HepG2 (cell line): Measurements from ENCODE around the gene ATP5F1C. TPM values are rescaled to one million over a fixed set of nuclear protein-coding genes. Genes with fewer than 3 reads are reported as not detected.

Experiments used
- ADNP ChIP-seq: sonication (generic); formaldehyde crosslinking; IDR thresholded peaks from 2 replicates; pipeline ENCODE4 v1.4.0; 2020; ENCODE audit warnings: missing genetic modification reagents
- CEBPZ ChIP-seq: IDR thresholded peaks from 2 replicates; pipeline ENCODE4 v1.6.1; 2012; ENCODE audit warnings: low read length, improper control_type of control experiment
- FOXA3 ChIP-seq: IDR thresholded peaks from 2 replicates; pipeline ENCODE4 v1.6.1; 2016; ENCODE audit warnings: missing genetic modification reagents, missing compliant biosample characterization
- GTF3A ChIP-seq: sonication (generic); formaldehyde crosslinking; conservative IDR thresholded peaks from 2 replicates; pipeline ENCODE4 v1.4.0; 2020; ENCODE audit warnings: mild to moderate bottlenecking, missing genetic modification reagents
- MAFG ChIP-seq: sonication (generic); formaldehyde crosslinking; IDR thresholded peaks from 2 replicates; pipeline ENCODE4 v1.5.1; 2020; ENCODE audit warnings: mild to moderate bottlenecking, missing genetic modification reagents
- TBX3 ChIP-seq: fragments of 450-650 bp; IDR thresholded peaks from 2 replicates; pipeline ENCODE4 v1.6.1; 2017; ENCODE audit warnings: antibody characterized with exemption, mild to moderate bottlenecking, inconsistent platforms, borderline replicate concordance
- ZBTB3 ChIP-seq: sonication (generic); formaldehyde crosslinking; IDR thresholded peaks from 2 replicates; pipeline ENCODE4 v1.4.0; 2020; ENCODE audit warnings: low read depth, mild to moderate bottlenecking, moderate library complexity, missing genetic modification reagents, borderline replicate concordance
- ZNF207 ChIP-seq: fragments of 450-650 bp; IDR thresholded peaks from 2 replicates; pipeline ENCODE4 v1.6.1; 2016; ENCODE audit warnings: antibody characterized with exemption, borderline replicate concordance
- ZNF441 ChIP-seq: sonication (generic); formaldehyde crosslinking; IDR thresholded peaks from 2 replicates; pipeline ENCODE4 v1.7.0; 2021; ENCODE audit warnings: missing genetic modification reagents, borderline replicate concordance
- polyA plus RNA-seq, 8 experiments: library from polyadenylated mRNA; depleted of rRNA in 3 of 8; stranded (reverse) in 7 of 8; unstranded in 1 of 8; fragments of >200 nt; fragmentation: Illumina TruSeq in 4 of 8; extraction: Trizol in 4 of 8; gene quantifications; 2 replicates each; pipeline versions ENCODE4 v1.2.1 to v1.2.3, GENCODE V29; 2011 to 2016; ENCODE audit warnings: low read depth in 4 of 8, missing spikeins in 1 of 8, mixed read lengths in 1 of 8; ENCODE audit not compliant: insufficient read depth in 1 of 8
- total RNA-seq, 5 experiments: library from RNA; depleted of rRNA; stranded (reverse); fragments of >200 nt; fragmentation: Illumina TruSeq; extraction: Trizol; gene quantifications; 2 replicates each; pipeline ENCODE4 v1.2.3, GENCODE V29; 2016; ENCODE audit warnings: low read depth in 1 of 5
- TF ChIP-seq, protein P1 (sequence below): sonication (generic); formaldehyde crosslinking; IDR thresholded peaks from 2 replicates; pipeline ENCODE4 v1.4.0; 2020; ENCODE audit warnings: mild to moderate bottlenecking, missing genetic modification reagents, borderline replicate concordance
- TF ChIP-seq, protein P2 (sequence below): sonication (generic); formaldehyde crosslinking; IDR thresholded peaks from 2 replicates; pipeline ENCODE4 v1.5.0; 2020; ENCODE audit warnings: mild to moderate bottlenecking, missing genetic modification reagents
- TF ChIP-seq, protein P3 (sequence below): sonication (generic); formaldehyde crosslinking; IDR thresholded peaks from 2 replicates; pipeline ENCODE4 v1.4.0; 2020; ENCODE audit warnings: mild to moderate bottlenecking, missing genetic modification reagents

Gene ATP5F1C
- total and polyA plus RNA-seq, 2 of the 13 experiments (the other 11 are each of a cell fraction or from before 2014, with no cell fraction given): 407 to 416 TPM

DNA sequence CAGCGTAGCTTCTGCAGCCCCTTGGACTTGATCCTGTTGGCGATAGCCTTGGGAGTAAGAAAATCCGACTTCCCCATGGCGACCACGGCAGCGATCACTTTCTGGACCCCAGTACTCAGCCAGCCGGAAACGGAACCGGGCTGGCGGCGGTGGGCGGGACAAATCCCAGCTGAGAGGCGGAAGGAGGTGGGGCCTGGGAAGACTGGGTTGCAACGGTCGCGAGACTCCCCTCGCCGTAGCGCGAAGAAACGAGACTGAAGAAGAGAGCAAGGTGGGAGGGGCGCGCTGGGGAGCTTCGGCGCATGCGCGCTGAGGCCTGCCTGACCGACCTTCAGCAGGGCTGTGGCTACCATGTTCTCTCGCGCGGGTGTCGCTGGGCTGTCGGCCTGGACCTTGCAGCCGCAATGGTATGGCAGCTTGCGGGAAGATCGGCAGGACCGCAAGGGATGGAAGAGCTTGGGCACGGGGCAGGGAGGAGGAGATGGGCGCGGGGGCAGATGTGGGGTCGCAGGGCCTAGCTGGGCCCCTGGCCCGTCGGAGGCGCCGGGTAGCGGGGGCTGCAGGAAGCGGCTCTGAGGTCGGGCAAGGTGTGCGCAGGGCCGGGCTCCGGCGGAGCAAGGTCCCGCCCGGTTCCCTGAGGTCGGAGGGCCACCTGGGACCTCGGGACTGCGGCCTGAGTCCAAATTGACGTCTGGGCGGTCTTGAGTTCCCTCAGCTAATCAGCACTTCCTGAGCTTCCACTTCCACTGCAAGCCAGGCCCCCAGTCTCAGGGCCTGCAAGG is at the start of gene ATP5F1C, which contains the start of gene KIN (continued):
- TF ChIP-seq ZNF441 (peak; percentile 23; the same call in 1 of the 2 replicates), ZNF207 (no peak), GTF3A (CRISPR knock-in tag) (no peak), TBX3 (no peak), ZBTB3 (CRISPR knock-in tag) (no peak), ADNP (no peak), CEBPZ (no peak), MAFG (CRISPR knock-in tag) (no peak), FOXA3 (peak; percentile 31; the same call in 1 of the 2 replicates)
- TF ChIP-seq, protein P1, sequence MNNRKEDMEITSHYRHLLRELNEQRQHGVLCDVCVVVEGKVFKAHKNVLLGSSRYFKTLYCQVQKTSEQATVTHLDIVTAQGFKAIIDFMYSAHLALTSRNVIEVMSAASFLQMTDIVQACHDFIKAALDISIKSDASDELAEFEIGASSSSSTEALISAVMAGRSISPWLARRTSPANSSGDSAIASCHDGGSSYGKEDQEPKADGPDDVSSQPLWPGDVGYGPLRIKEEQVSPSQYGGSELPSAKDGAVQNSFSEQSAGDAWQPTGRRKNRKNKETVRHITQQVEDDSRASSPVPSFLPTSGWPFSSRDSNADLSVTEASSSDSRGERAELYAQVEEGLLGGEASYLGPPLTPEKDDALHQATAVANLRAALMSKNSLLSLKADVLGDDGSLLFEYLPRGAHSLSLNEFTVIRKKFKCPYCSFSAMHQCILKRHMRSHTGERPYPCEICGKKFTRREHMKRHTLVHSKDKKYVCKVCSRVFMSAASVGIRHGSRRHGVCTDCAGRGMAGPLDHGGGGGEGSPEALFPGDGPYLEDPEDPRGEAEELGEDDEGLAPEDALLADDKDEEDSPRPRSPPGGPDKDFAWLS (CRISPR knock-in tag): no peak
- TF ChIP-seq, protein P2, sequence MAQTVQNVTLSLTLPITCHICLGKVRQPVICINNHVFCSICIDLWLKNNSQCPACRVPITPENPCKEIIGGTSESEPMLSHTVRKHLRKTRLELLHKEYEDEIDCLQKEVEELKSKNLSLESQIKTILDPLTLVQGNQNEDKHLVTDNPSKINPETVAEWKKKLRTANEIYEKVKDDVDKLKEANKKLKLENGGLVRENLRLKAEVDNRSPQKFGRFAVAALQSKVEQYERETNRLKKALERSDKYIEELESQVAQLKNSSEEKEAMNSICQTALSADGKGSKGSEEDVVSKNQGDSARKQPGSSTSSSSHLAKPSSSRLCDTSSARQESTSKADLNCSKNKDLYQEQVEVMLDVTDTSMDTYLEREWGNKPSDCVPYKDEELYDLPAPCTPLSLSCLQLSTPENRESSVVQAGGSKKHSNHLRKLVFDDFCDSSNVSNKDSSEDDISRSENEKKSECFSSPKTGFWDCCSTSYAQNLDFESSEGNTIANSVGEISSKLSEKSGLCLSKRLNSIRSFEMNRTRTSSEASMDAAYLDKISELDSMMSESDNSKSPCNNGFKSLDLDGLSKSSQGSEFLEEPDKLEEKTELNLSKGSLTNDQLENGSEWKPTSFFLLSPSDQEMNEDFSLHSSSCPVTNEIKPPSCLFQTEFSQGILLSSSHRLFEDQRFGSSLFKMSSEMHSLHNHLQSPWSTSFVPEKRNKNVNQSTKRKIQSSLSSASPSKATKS (CRISPR knock-in tag): peak; percentile 65; the same call in 1 of the 2 replicates
- TF ChIP-seq, protein P3, sequence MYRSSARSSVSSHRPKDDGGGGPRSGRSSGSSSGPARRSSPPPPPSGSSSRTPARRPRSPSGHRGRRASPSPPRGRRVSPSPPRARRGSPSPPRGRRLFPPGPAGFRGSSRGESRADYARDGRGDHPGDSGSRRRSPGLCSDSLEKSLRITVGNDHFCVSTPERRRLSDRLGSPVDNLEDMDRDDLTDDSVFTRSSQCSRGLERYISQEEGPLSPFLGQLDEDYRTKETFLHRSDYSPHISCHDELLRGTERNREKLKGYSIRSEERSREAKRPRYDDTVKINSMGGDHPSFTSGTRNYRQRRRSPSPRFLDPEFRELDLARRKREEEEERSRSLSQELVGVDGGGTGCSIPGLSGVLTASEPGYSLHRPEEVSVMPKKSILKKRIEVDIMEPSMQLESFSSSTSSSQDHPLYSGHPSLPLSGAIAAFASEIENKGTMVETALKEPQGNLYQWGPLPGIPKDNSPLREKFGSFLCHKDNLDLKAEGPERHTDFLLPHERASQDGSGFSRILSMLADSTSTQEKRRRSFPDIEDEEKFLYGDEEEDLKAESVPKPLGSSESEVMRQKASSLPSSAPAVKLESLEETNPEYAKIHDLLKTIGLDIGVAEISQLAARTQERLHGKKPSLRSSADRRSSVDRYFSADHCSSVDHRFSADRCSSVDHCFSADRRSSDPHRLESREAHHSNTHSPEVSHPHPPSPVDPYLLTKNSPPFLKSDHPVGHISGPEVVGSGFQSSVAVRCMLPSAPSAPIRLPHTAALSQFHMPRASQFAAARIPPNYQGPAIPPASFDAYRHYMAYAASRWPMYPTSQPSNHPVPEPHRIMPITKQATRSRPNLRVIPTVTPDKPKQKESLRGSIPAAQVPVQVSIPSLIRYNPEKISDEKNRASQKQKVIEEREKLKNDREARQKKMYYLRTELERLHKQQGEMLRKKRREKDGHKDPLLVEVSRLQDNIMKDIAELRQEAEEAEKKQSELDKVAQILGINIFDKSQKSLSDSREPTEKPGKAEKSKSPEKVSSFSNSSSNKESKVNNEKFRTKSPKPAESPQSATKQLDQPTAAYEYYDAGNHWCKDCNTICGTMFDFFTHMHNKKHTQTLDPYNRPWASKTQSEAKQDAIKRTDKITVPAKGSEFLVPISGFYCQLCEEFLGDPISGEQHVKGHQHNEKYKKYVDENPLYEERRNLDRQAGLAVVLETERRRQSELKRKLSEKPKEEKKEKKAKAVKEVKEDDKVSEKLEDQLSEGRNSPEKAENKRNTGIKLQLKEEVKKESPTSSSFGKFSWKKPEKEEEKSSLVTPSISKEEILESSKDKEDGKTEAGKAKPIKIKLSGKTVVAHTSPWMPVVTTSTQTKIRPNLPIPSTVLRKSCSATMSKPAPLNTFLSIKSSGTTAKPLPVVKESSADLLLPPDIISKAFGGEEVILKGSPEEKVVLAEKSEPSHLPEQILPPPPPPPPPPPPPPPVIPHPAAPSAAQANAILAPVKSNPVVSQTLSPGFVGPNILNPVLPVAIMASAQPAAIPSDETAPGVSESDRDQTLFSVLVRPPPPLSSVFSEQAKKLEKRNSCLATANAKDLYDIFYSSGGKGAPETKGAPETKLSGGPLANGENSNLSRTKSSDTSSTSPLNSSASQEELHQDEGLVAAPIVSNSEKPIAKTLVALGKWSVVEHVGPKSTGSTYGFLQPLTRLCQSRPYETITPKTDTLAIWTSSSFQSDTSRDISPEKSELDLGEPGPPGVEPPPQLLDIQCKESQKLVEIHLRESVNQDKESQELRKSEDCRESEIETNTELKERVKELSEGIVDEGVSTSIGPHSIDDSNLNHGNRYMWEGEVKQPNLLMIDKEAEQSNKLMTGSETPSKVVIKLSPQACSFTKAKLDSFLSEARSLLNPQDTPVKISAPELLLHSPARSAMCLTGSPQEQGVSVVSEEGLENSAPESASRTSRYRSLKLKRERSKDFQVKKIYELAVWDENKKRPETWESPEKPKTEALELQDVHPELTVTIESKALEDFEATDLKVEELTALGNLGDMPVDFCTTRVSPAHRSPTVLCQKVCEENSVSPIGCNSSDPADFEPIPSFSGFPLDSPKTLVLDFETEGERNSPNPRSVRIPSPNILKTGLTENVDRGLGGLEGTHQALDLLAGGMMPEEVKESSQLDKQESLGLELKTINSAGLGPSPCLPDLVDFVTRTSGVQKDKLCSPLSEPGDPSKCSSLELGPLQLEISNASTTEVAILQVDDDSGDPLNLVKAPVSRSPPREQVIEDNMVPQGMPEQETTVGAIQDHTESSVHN (CRISPR knock-in tag): no peak
